NCI-H82 treated with DMSO at 0.1 percent for 48 hours (cell line): ENCODE data around the gene PIGB.
"Not testable (repeated sequence)": the region's sequence is repeated elsewhere in the genome, so short reads cannot be mapped to it uniquely, and the experiment has no call there.

Source experiments
- DNase-seq: peaks from one replicate; lab custom pipeline; 2025; ENCODE audit not compliant: unreplicated experiment; lab: John Stamatoyannopoulos, UW

The PIGB gene

GRCh38 chr15:55297315-55297714 lies 21.7 kb upstream of the PIGB start:
- no peak for DNase-seq

DNA sequence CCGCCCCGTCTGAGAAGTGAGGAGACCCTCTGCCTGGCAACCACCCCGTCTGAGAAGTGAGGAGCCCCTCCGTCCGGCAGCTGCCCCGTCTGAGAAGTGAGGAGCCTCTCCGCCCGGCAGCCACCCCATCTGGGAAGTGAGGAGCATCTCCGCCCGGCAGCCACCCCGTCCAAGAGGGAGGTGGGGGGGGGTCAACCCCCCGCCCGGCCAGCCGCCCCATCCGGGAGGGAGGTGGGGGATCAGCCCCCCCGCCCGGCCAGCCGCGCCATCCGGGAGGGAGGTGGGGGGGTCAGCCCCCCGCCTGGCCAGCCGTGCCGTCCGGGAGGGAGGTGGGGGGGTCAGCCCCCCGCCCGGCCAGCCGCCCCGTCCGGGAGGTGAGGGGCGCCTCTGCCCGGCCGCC lies 16.2 kb upstream of the PIGB start:
- DNase-seq, result not testable (repeated sequence)

GRCh38 chr15:55319537-55320237 lies 665 bp downstream of the PIGB start:
- no peak for DNase-seq

- DNase-seq, result no peak
Measured at GRCh38 chr15:55320238-55320550, 1.2 kb downstream of the PIGB start.

- no peak for DNase-seq
Measured at GRCh38 chr15:55320963-55321362, 1.9 kb downstream of the PIGB start.

GRCh38 chr15:55322467-55322866 lies 3.4 kb downstream of the PIGB start:
- DNase-seq, result no peak

DNA sequence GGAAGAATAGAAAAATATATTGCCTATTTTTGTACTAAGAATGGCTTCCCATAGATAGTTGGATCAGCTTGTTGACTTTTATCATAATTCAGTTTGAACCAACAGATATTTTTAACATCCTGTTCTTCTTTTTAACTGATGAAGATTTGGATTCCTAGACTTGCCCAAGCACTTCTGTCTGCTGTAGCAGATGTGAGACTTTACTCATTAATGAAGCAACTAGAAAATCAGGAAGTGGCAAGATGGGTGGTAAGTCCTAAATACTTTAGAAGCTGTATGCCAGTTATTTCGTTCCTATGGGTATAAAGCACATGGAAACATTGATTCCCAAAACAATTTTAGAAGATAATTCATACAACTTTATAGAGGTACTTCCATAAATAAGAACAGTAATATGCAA lies 8.4 kb downstream of the PIGB start:
- no peak for DNase-seq

DNA sequence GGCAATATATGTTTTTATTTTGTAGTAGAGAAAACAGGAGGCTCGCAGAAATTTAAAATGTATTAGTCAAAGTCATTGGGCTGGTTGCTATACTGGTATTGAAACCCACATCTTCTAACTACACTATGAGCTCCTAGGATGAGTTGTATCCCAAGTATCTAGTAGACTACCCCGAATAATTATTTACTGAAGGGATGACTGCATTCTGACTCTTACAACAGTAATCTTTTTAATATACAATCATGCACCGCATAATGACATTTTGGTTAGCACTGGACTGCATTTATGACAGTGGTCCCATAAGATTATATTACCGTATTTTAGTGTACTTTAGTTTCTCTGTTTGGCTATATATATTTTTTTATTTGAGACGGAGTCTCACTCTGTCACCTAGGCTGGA lies 15.3 kb downstream of the PIGB start:
- DNase-seq, result no peak

- no peak for DNase-seq
Measured at GRCh38 chr15:55334997-55335396, 16.0 kb downstream of the PIGB start.

- no peak for DNase-seq
Measured at GRCh38 chr15:55337160-55337559, 18.1 kb downstream of the PIGB start.

GRCh38 chr15:55343168-55343567 lies 24.1 kb downstream of the PIGB start:
- DNase-seq, result no peak

DNA sequence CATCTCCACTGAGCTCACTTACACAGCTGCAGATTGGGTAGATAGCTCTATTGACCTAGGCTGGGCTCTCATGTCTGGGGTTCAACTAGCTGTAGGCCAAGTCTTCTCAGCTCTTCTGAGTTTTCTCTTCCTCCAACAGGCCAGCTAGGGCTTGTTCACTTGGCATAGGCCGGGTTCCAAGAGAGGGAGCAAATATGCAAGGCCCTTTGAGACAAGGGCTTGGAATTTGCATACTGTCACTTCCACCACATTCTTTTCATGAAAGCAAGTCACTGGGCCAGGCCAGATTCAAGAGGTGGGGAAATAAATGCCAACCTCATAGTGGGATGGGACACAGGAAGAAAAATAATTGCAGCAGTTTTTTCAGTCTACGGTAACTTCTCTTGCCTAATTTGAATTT lies 25.2 kb downstream of the PIGB start:
- no peak for DNase-seq

GRCh38 chr15:55348281-55348778 lies 29.3 kb downstream of the PIGB start:
- DNase-seq, result no peak

GRCh38 chr15:55349282-55349681 lies 30.3 kb downstream of the PIGB start:
- no peak for DNase-seq

DNA sequence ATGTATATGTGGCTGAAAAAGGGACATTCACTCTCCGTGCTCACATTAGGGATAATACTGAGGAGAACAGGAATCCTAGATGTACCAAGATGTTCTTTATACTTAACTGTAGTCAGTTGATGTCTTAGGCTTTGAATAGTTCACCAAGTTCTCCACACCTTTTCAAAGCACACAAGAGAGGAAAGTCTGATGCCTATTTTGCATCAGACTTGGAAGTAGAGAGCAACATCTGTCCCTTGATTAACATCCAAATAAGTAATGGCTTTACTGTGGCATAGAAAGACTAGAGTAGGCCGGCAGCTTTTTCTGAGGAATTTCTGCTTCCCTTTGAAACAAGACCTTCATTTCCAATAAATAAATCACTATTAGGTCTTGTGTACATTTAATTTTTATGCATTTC lies 34.0 kb downstream of the PIGB start:
- DNase-seq, result no peak

DNA sequence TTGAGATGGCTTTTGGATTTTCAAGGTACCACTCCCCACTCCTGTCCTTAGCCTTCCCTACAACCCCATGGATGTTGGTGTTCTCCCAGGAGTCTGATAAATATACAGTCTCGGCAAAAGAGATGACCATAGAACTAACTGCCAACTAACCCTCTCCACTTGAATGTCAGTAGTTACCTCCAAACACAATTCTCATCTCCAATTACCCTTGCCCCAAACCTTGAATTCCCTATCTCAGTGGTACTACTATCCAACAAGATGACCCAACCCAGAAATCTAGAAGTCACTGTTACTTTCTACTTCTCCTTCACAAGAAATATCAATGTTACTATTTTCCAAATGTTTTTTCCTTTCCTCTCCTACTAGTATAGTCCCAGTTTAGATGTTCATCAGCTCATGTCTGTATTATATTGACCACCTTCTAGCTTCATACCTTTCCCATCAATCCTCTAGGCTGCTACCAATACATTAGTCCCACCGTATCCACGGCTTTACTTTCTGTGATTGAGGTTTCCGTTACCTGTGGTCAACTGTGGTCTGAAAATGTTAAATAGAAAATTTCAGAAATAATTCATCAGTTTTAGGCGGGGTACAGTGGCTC lies 38.1 kb downstream of the PIGB start:
- DNase-seq, result no peak

GRCh38 chr15:55357774-55358173 lies 38.8 kb downstream of the PIGB start:
- peak; percentile 22 for DNase-seq

DNA sequence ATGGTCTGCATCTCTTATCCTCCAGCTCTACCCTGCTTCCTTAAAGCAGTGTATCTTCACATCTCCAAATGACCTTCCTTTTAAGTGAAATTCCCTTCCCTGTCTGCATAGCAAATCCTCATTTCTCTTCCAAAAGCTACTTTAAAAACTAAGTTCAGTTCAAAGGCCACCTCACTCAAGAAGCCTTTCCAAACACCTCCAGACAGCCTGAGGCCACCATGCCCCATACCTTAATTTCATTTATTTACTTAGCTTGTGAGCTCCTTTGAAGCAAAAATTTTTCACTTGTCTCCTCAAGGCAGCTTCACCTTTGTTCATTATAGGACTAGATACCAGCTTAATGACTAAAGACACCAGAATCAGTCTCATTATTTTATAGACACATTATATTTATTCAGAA lies 39.4 kb downstream of the PIGB start:
- no peak for DNase-seq

- DNase-seq, result no peak
Measured at GRCh38 chr15:55360256-55360655, 41.2 kb downstream of the PIGB start.

DNA sequence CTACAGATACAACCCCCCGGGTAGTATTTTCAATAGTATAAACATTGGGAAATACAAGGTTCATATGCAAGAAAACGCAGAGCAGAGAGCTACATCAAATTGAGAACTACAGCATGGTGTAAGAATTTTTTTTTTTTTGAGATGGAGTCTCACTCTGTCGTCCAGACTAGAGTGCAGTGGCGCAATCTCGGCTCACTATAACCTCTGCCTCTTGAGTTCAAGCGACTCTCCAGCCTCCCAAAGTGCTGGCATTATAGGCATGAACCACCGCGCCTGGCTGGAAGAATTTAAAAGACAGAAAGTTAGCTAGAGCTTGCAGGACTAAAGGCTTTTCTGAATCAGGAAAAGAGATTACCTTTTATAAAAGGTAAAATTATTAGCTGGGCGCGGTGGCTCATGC lies 42.0 kb downstream of the PIGB start:
- DNase-seq, result no peak

GRCh38 chr15:55362641-55363040 lies 43.6 kb downstream of the PIGB start:
- DNase-seq, result no peak

- DNase-seq, result no peak
Measured at GRCh38 chr15:55366981-55367380, 48.0 kb downstream of the PIGB start.
